HepG2 (cell line): Measurements from ENCODE around the gene KLRG1. TPM values are rescaled to one million over a fixed set of nuclear protein-coding genes. Genes with fewer than 3 reads are reported as not detected.

Experiments
- ATAC-seq: fragments of 200-7000 bp; cut with Tn5 transposase; 3 replicates; pipeline ENCODE4 v1.9.1; 2020; ENCODE audit warnings: mild to moderate bottlenecking, moderate library complexity
- BruUV-seq: library from RNA; stranded (reverse); fragments of 400-500 nt; replicated peaks from 2 replicates; lab custom pipeline; 2021; lab: Mats Ljungman, UMichigan
- CTCF ChIA-PET: fragments of 300-600 bp; formaldehyde crosslinking; extraction: SDS; loops from one replicate; lab custom pipeline; 2021; ENCODE audit warnings: low total read pairs, inconsistent platforms, low intra/inter-chr PET ratio; lab: Yijun Ruan, JAX
- POLR2A ChIA-PET: fragments of 350-600 bp; sonication (Branson Sonifier 250); formaldehyde crosslinking; loops from one replicate; lab custom pipeline; 2020; ENCODE audit warnings: antibody characterized with exemption, inconsistent platforms; lab: Yijun Ruan, JAX
- DNase-seq: peaks from one replicate; pipeline ENCODE4 v3.0.0-alpha.2; 2015; ENCODE audit warnings: low spot score
- FAIRE-seq: peaks from 3 replicates; lab custom pipeline; 2011; peaks lifted over from hg19 to GRCh38; lab: Jason Lieb, UNC
- H2AFZ ChIP-seq: one replicate; pipeline ENCODE4 v1.6.1; 2011; ENCODE audit warnings: low read length, inconsistent platforms
- H3K27ac ChIP-seq: fragments of 300-600 bp; 3 replicates; pipeline ENCODE4 v1.8.0; 2011; ENCODE audit warnings: mixed run types, mild to moderate bottlenecking, mixed read lengths, low read length, inconsistent platforms; ENCODE audit not compliant: insufficient read depth; ENCODE audit errors: extremely low read length
- H3K27me3 ChIP-seq, 2 experiments: fragments of 200-600 bp in 1 of 2; 2 replicates in 1 of 2; 3 replicates in 1 of 2; pipeline versions ENCODE4 v1.6.0 to v1.8.0; 2011; ENCODE audit warnings: low read length in 2 of 2, mild to moderate bottlenecking in 2 of 2, moderate library complexity in 2 of 2, inconsistent platforms in 1 of 2; ENCODE audit not compliant: insufficient read depth in 2 of 2, control insufficient read depth in 1 of 2
- H3K36me3 ChIP-seq, 2 experiments: fragments of 200-600 bp in 1 of 2; replicated peaks in 1 of 2; 2 replicates in 1 of 2; 3 replicates in 1 of 2; pipeline versions ENCODE4 v1.5.1 to v1.8.0; 2011; ENCODE audit warnings: low read length in 2 of 2, inconsistent platforms in 1 of 2; ENCODE audit not compliant: insufficient read depth in 2 of 2, control insufficient read depth in 1 of 2
- H3K4me1 ChIP-seq: 2 replicates; pipeline ENCODE4 v1.5.1; 2012; ENCODE audit warnings: low read length, inconsistent platforms; ENCODE audit not compliant: insufficient read depth
- H3K4me2 ChIP-seq: 2 replicates; pipeline ENCODE4 v1.6.0; 2011; ENCODE audit warnings: low read depth, low read length, inconsistent platforms
- H3K4me3 ChIP-seq, 3 experiments: fragments of 200-600 bp in 1 of 3; sonication (generic), shearing (Covaris generic) in 1 of 3; replicated peaks in 1 of 3; 2 replicates each; pipeline ENCODE4 v1.5.1; 2011 to 2016; ENCODE audit warnings: low read length in 3 of 3, inconsistent platforms in 2 of 3, low read depth in 2 of 3, mild to moderate bottlenecking in 2 of 3, control low read depth in 1 of 3, mixed read lengths in 1 of 3; ENCODE audit not compliant: insufficient read depth in 1 of 3
- H3K79me2 ChIP-seq: one replicate; pipeline ENCODE4 v1.6.1; 2011; ENCODE audit warnings: low read length, inconsistent platforms; ENCODE audit not compliant: insufficient read depth
- H3K9ac ChIP-seq: 2 replicates; pipeline ENCODE4 v1.6.0; 2011; ENCODE audit warnings: mild to moderate bottlenecking, low read depth, low read length, inconsistent platforms; ENCODE audit not compliant: insufficient read depth
- H3K9me3 ChIP-seq: 2 replicates; pipeline ENCODE4 v1.5.1; 2012; ENCODE audit warnings: mild to moderate bottlenecking, low read length
- H4K20me1 ChIP-seq: 2 replicates; pipeline ENCODE4 v1.6.0; 2011; ENCODE audit warnings: inconsistent platforms, mild to moderate bottlenecking, low read length, moderate library complexity; ENCODE audit not compliant: insufficient read depth
- GRHL1 ChIP-seq: sonication (generic); formaldehyde crosslinking; conservative IDR thresholded peaks from 2 replicates; pipeline ENCODE4 v1.8.0; 2022; ENCODE audit warnings: missing genetic modification reagents
- HIC2 ChIP-seq: sonication (generic); formaldehyde crosslinking; IDR thresholded peaks from 2 replicates; pipeline ENCODE4 v1.9.0; 2022; ENCODE audit warnings: low read depth, missing genetic modification reagents
- HMGXB4 ChIP-seq, 2 experiments: sonication (generic) in 1 of 2; formaldehyde crosslinking in 1 of 2; IDR thresholded peaks; 2 replicates each; pipeline versions ENCODE4 v1.4.0 to v1.6.1; 2018 to 2020; ENCODE audit warnings: missing genetic modification reagents in 2 of 2, borderline replicate concordance in 1 of 2, low read depth in 1 of 2, mild to moderate bottlenecking in 1 of 2, missing biosample characterization in 1 of 2
- HOXA7 ChIP-seq: sonication (generic); formaldehyde crosslinking; IDR thresholded peaks from 2 replicates; pipeline ENCODE4 v1.8.1; 2022; ENCODE audit warnings: mild to moderate bottlenecking, missing genetic modification reagents, moderate library complexity
- KDM3A ChIP-seq: IDR thresholded peaks from 2 replicates; pipeline ENCODE4 v1.6.1; 2018; ENCODE audit warnings: low read depth, missing compliant biosample characterization
- KDM5B ChIP-seq: sonication (generic); formaldehyde crosslinking; IDR thresholded peaks from 2 replicates; pipeline ENCODE4 v1.4.0; 2020; ENCODE audit warnings: missing genetic modification reagents, mild to moderate bottlenecking, borderline replicate concordance
- PTBP1 ChIP-seq: fragments of 200-400 bp; formaldehyde crosslinking; IDR thresholded peaks from 2 replicates; pipeline ENCODE4 v1.6.1; 2018; ENCODE audit warnings: low read length, low read depth; ENCODE audit not compliant: poor library complexity, severe bottlenecking
- REPIN1 ChIP-seq: sonication (generic); formaldehyde crosslinking; IDR thresholded peaks from 2 replicates; pipeline ENCODE4 v1.8.0; 2022; ENCODE audit warnings: missing genetic modification reagents, low read depth, mild to moderate bottlenecking, borderline replicate concordance
- SCMH1 ChIP-seq: sonication (generic); formaldehyde crosslinking; IDR thresholded peaks from 2 replicates; pipeline ENCODE4 v1.9.0; 2021; ENCODE audit warnings: missing genetic modification reagents, mild to moderate bottlenecking, borderline replicate concordance
- SRSF4 ChIP-seq: fragments of 200-400 bp; formaldehyde crosslinking; IDR thresholded peaks from one replicate; pipeline ENCODE4 v1.6.1; 2018; ENCODE audit warnings: mild to moderate bottlenecking, low read depth, low read length, moderate library complexity; ENCODE audit not compliant: poor library complexity, severe bottlenecking
- TRAFD1 ChIP-seq: sonication (generic); formaldehyde crosslinking; IDR thresholded peaks from 2 replicates; pipeline ENCODE4 v1.5.1; 2020; ENCODE audit warnings: missing genetic modification reagents, mild to moderate bottlenecking, borderline replicate concordance
- ZBTB42 ChIP-seq: sonication (generic); formaldehyde crosslinking; IDR thresholded peaks from 2 replicates; pipeline ENCODE4 v1.5.0; 2020; ENCODE audit warnings: mild to moderate bottlenecking, missing genetic modification reagents
- ZC3H13 ChIP-seq: sonication (generic); formaldehyde crosslinking; IDR thresholded peaks from 2 replicates; pipeline ENCODE4 v1.8.1; 2023; ENCODE audit warnings: mild to moderate bottlenecking, missing genetic modification reagents, moderate library complexity
- ZMYM3 ChIP-seq: sonication (generic); formaldehyde crosslinking; IDR thresholded peaks from 2 replicates; pipeline ENCODE4 v1.5.1; 2020; ENCODE audit warnings: mild to moderate bottlenecking, missing genetic modification reagents
- ZNF138 ChIP-seq: sonication (generic); formaldehyde crosslinking; IDR thresholded peaks from 2 replicates; pipeline ENCODE4 v1.5.0; 2020; ENCODE audit warnings: mild to moderate bottlenecking, low read depth, missing genetic modification reagents
- ZNF207 ChIP-seq: fragments of 450-650 bp; IDR thresholded peaks from 2 replicates; pipeline ENCODE4 v1.6.1; 2016; ENCODE audit warnings: antibody characterized with exemption, borderline replicate concordance
- ZNF556 ChIP-seq: sonication (generic); formaldehyde crosslinking; IDR thresholded peaks from 2 replicates; pipeline ENCODE4 v1.4.0; 2020; ENCODE audit warnings: mild to moderate bottlenecking, missing genetic modification reagents, borderline replicate concordance
- ZSCAN9 ChIP-seq: IDR thresholded peaks from 2 replicates; pipeline ENCODE4 v1.6.1; 2016; ENCODE audit warnings: borderline replicate concordance
- WGBS: methylation state at CpG from one replicate; pipeline ENCODE4 v1.1.6; 2017; ENCODE audit warnings: low lambda C conversion rate; 5-methylcytosine and 5-hydroxymethylcytosine counted together
- in situ Hi-C: cut with HindIII; loops from 2 replicates; pipeline ENCODE4 v1.10.0; 2017; ENCODE audit warnings: low pct_unique_long_range_greater_than_20kb; ENCODE audit not compliant: extremely low pct_ligation_motif_present
- intact Hi-C: fragments of 100-400 bp; cut with micrococcal nuclease; formaldehyde crosslinking; loops from one replicate; pipeline ENCODE4 v1.10.0; 2022; ENCODE audit not compliant: unreplicated experiment
- polyA plus RNA-seq, 8 experiments: library from polyadenylated mRNA; depleted of rRNA in 3 of 8; stranded (reverse) in 7 of 8; unstranded in 1 of 8; fragments of >200 nt; fragmentation: Illumina TruSeq in 4 of 8; extraction: Trizol in 4 of 8; gene quantifications; 2 replicates each; pipeline versions ENCODE4 v1.2.1 to v1.2.3, GENCODE V29; 2011 to 2016; ENCODE audit warnings: low read depth in 4 of 8, missing spikeins in 1 of 8, mixed read lengths in 1 of 8; ENCODE audit not compliant: insufficient read depth in 1 of 8
- total RNA-seq, 5 experiments: library from RNA; depleted of rRNA; stranded (reverse); fragments of >200 nt; fragmentation: Illumina TruSeq; extraction: Trizol; gene quantifications; 2 replicates each; pipeline ENCODE4 v1.2.3, GENCODE V29; 2016; ENCODE audit warnings: low read depth in 1 of 5

Gene KLRG1
- total and polyA plus RNA-seq, 2 of the 13 experiments (the other 11 are each of a cell fraction or from before 2014, with no cell fraction given) = 1.2 to 1.7 TPM

- H3K4me3 ChIP-seq = no peak overlapping the region
- no peaks in the 10 kb centered on the region for H4K20me1 ChIP-seq
- intact Hi-C loops = no loop called here
- H3K9me3 ChIP-seq = no peaks in the 10 kb centered on the region; the same call in 1 of the 2 replicates
- no peak for DNase-seq
- no peaks in the 10 kb centered on the region for H3K79me2 ChIP-seq
- in situ Hi-C loops = no loop called here
- 92% methylated on average over 14 of the region's 15 CpGs for WGBS
- no peak for FAIRE-seq
- ChIA-PET POLR2A (no interaction called here), CTCF (no interaction called here)
- no peak overlapping the region for H2AFZ ChIP-seq
- H3K27ac ChIP-seq = no peak overlapping the region
- no TSS peak for BruUV-seq
- no peak overlapping the region for H3K4me2 ChIP-seq
- H3K36me3 ChIP-seq = no peaks in the 10 kb centered on the region
- H3K9ac ChIP-seq = no peak overlapping the region
- H3K27me3 ChIP-seq = no peaks in the 10 kb centered on the region
- no peak for ATAC-seq
- peaks cover 14% of the 10 kb centered on the region for H3K4me1 ChIP-seq
- no peak for TF ChIP-seq ZBTB42 (CRISPR knock-in tag)
- TF ChIP-seq ZSCAN9 (CRISPR knock-in tag) = no peak
- no peak for TF ChIP-seq HMGXB4 (CRISPR knock-in tag; IDR thresholded peaks at IDR 0.05; ENCODE audit: borderline replicate concordance in 1 of 2, low read depth in 1 of 2)
- TF ChIP-seq ZNF556 = no peak
- no peak for TF ChIP-seq ZC3H13 (CRISPR knock-in tag)
- TF ChIP-seq PTBP1 = no peak
- TF ChIP-seq KDM3A (CRISPR knock-in tag) = no peak
- no peak for TF ChIP-seq KDM5B
- TF ChIP-seq HOXA7 = no peak
- TF ChIP-seq SCMH1 = no peak
- no peak for TF ChIP-seq TRAFD1
- TF ChIP-seq HIC2 (CRISPR knock-in tag) = no peak
- TF ChIP-seq REPIN1 (CRISPR knock-in tag) = no peak
- no peak for TF ChIP-seq GRHL1 (CRISPR knock-in tag)
- no peak for TF ChIP-seq SRSF4
- no peak for TF ChIP-seq ZNF138 (CRISPR knock-in tag)
- no peak for TF ChIP-seq ZMYM3
- no peak for TF ChIP-seq ZNF207
Measured at GRCh38 chr12:8956073-8956472, 33.3 kb upstream of the KLRG1 start.
